Urinary bladder (tissue), 4 donors: ENCODE results near the gene USP50. TPM values are rescaled to one million over a fixed set of nuclear protein-coding genes. Genes with fewer than 3 reads are reported as not detected.

Source experiments
- DNase-seq: peaks from one replicate; pipeline ENCODE4 v3.0.0-alpha.2; 2015; ENCODE audit errors: extremely low spot score
- H3K27ac ChIP-seq: one replicate; pipeline ENCODE4 v1.5.1; 2013; ENCODE audit warnings: low read depth, mild to moderate bottlenecking, moderate library complexity
- H3K36me3 ChIP-seq: one replicate; pipeline ENCODE4 v1.6.1; 2013; ENCODE audit warnings: mild to moderate bottlenecking, moderate library complexity; ENCODE audit not compliant: insufficient read depth
- H3K4me1 ChIP-seq: one replicate; pipeline ENCODE4 v1.6.1; 2013; ENCODE audit warnings: mild to moderate bottlenecking, moderate library complexity; ENCODE audit not compliant: insufficient read depth
- H3K4me3 ChIP-seq: one replicate; pipeline ENCODE4 v1.5.1; 2013; ENCODE audit warnings: low read depth, low read length
- WGBS: extraction: QIAGEN DNeasy Blood & Tissue Kit; methylation state at CpG from one replicate; pipeline ENCODE4 v1.1.7; 2013; 5-methylcytosine and 5-hydroxymethylcytosine counted together
- polyA plus RNA-seq: library from polyadenylated mRNA; stranded (reverse); fragments of 200-250 nt; gene quantifications from one replicate; pipeline ENCODE4 v1.2.3, GENCODE V29; 2013
- small RNA-seq: library from RNA; depleted of rRNA; stranded (forward); fragments of <200 nt; gene quantifications from one replicate; pipeline ENCODE3, GENCODE V24; 2014
- total RNA-seq: library from RNA; depleted of rRNA; stranded (reverse); fragments of >200 nt; gene quantifications from one replicate; pipeline ENCODE4 v1.2.3, GENCODE V29; 2014
- donor health status: healthy with polysubstance abuse.
- donor health status: healthy.

The USP50 gene
- total and polyA plus RNA-seq, 2 donors, result 1.2 TPM; not detected in 1

GRCh38 chr15:50487287-50487686 lies 59.2 kb downstream of the USP50 start:
- Histone ChIP-seq H3K4me3 (no peak overlapping the region), H3K27ac (no peak overlapping the region), H3K36me3 (peaks cover 6% of the 10 kb centered on the region), H3K4me1 (no peaks in the 10 kb centered on the region)
- DNase-seq, result no peak

- 98% methylated on average over 3 of the region's 3 CpGs for WGBS
- DNase-seq, result no peak
- Histone ChIP-seq H3K4me1 (no peaks in the 10 kb centered on the region), H3K4me3 (no peak overlapping the region), H3K36me3 (peaks cover 3% of the 10 kb centered on the region), H3K27ac (no peak overlapping the region)
These were observed 61.1 kb downstream of the USP50 start for GRCh38 chr15:50485389-50485788.

GRCh38 chr15:50484781-50485180 lies 61.7 kb downstream of the USP50 start:
- H3K4me1 ChIP-seq, result no peaks in the 10 kb centered on the region
- peaks cover 2% of the 10 kb centered on the region for H3K36me3 ChIP-seq
- H3K4me3 ChIP-seq, result no peak overlapping the region
- WGBS, result 92% methylated on average over 1 of the region's 1 CpG
- H3K27ac ChIP-seq, result no peak overlapping the region
- DNase-seq, result no peak

- H3K27ac ChIP-seq, result no peak overlapping the region
- no peaks in the 10 kb centered on the region for H3K4me1 ChIP-seq
- 96% methylated on average over 12 of the region's 12 CpGs for WGBS
- no peak overlapping the region for H3K4me3 ChIP-seq
- no peak for DNase-seq
- H3K36me3 ChIP-seq, result no peaks in the 10 kb centered on the region
These were observed 70.3 kb downstream of the USP50 start for GRCh38 chr15:50476143-50476542.

GRCh38 chr15:50471072-50471471 lies 75.4 kb downstream of the USP50 start:
- peaks cover 2% of the 10 kb centered on the region for H3K36me3 ChIP-seq
- DNase-seq, result no peak
- no peak overlapping the region for H3K27ac ChIP-seq
- WGBS, result 98% methylated on average over 2 of the region's 2 CpGs
- H3K4me1 ChIP-seq, result no peaks in the 10 kb centered on the region
- H3K4me3 ChIP-seq, result no peak overlapping the region

- Histone ChIP-seq H3K27ac (no peak overlapping the region), H3K4me1 (no peaks in the 10 kb centered on the region), H3K4me3 (no peak overlapping the region), H3K36me3 (peaks cover 2% of the 10 kb centered on the region)
- 54% methylated on average over 2 of the region's 2 CpGs for WGBS
- no peak for DNase-seq
These were observed 82.8 kb downstream of the USP50 start for GRCh38 chr15:50463423-50464358.

GRCh38 chr15:50458348-50459112 lies 87.9 kb downstream of the USP50 start:
- no peaks in the 10 kb centered on the region for H3K4me1 ChIP-seq
- DNase-seq, result no peak
- no peak overlapping the region for H3K4me3 ChIP-seq
- WGBS, result 87% methylated on average over 7 of the region's 7 CpGs
- H3K36me3 ChIP-seq, result peaks cover 2% of the 10 kb centered on the region
- H3K27ac ChIP-seq, result no peak overlapping the region

- Histone ChIP-seq H3K4me3 (no peak overlapping the region), H3K27ac (no peak overlapping the region), H3K36me3 (peaks cover 2% of the 10 kb centered on the region), H3K4me1 (no peaks in the 10 kb centered on the region)
- no peak for DNase-seq
These were observed 93.5 kb downstream of the USP50 start for GRCh38 chr15:50452927-50453326.

Small RNA genes within 50 kb of the gene (small RNA-seq; reads per million reads assigned to genes)
- not detected for gene RNA5SP395

Other genes starting within 250 kb of the USP50 start
- 47.2 TPM for gene GABPB1, start 191.5 kb downstream of the USP50 start, total RNA-seq
- 10.0 TPM for gene GABPB1, start 191.5 kb downstream of the USP50 start, polyA plus RNA-seq
- 100 TPM for gene USP8, start 122.3 kb downstream of the USP50 start, total RNA-seq
- 34.5 TPM for gene USP8, start 122.3 kb downstream of the USP50 start, polyA plus RNA-seq
- gene TRPM7, start 140.1 kb upstream of the USP50 start, total RNA-seq, result 126 TPM
- 14.3 TPM for gene TRPM7, start 140.1 kb upstream of the USP50 start, polyA plus RNA-seq
- gene SPPL2A, start 219.0 kb upstream of the USP50 start, total RNA-seq, result 103 TPM
- 57.2 TPM for gene SPPL2A, start 219.0 kb upstream of the USP50 start, polyA plus RNA-seq